T-helper 22 cell (primary cell): ENCODE results near the gene CHCHD3.
"Not testable (repeated sequence)": the region's sequence is repeated elsewhere in the genome, so short reads cannot be mapped to it uniquely, and the experiment has no call there.

Source experiments
- DNase-seq: peaks from one replicate; pipeline ENCODE4 v3.0.0-alpha.2; 2020; ENCODE audit warnings: low read depth

The CHCHD3 gene

DNA sequence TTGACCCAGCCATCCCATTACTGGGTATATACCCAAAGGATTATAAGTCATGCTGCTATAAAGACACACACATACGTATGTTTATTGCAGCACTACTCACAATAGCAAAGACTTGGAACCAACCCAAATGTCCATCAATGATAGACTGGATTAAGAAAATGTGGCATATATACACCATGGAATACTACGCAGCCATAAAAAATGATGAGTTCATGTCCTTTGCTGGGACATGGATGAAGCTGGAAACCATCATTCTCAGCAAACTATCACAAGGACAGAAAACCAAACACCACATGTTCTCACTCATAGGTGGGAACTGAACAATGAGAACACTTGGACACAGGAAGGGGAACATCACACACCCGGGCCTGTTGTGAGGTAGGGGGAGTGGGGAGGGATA is 179.6 kb downstream of the CHCHD3 start:
- not testable (repeated sequence) for DNase-seq

DNA sequence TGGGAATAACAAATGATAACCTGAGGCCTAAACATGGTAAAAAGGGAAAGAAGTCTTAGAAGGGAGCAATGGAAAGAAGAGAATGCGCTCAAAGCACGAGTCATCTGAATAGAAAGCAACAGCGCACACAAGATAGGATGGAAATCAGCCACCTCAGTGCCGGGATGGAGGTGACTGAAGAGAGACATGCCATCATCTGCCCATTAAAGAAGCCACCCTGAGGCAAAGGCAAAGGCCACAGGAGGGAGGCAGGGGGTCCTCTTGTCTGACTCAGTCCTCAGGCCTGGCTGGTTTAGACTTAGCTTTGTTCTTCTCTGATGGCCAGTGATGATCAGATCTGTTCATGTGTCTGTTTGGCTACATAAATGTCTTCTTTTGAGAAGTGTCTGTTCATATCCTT is 180.6 kb downstream of the CHCHD3 start:
- no peak for DNase-seq

- DNase-seq, result no peak
Measured at GRCh38 chr7:132899833-132900232, 182.1 kb downstream of the CHCHD3 start.

DNA sequence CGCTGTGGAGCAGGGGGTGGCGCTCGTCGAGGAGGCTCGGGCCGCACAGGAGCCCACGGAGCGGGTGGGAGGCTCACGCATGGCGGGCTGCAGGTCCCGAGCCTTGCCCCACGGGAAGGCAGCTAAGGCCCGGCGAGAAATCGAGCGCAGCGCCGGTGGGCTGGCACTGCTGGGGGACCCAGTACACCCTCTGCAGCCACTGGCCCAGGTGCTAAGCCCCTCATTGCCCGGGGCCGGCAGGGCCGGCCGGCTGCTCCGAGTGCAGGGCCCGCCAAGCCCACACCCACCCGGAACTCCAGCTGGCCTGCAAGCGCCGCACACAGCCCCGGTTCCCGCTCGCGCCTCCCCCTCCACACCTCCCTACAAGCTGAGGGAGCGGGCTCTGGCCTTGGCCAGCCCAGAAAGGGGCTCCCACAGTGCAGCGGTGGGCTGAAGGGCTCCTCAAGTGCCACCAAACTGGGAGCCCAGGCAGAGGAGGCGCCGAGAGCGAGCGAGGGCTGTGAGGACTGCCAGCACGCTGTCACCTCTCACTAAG is 183.2 kb downstream of the CHCHD3 start:
- DNase-seq, result not testable (repeated sequence)

DNA sequence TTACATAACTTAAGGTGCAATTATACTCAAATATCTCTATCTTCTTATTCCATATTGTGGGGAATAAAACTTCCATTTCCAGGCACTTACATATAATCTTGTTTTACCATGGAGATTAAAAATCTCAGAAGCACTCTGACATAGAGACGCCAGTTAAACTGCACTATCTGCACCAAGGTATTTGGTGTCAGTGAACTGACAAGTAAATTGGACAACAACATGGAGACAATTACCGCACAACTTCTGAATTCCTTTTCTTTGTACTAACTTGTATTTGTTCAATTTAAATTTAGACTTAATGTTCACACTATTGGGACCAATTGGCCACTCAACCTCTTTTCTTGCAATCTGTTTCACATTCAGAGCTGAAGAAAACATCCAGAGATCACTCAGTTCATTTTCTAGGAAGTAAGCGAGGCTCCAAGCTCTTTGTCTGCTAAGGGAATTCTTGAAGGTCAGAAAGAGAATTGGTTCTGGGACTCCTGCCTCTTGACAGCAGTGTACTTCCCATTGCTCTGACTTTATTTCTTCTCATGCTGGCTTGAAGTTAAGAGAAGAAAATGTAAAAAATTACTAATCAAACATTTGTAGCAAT is 184.7 kb downstream of the CHCHD3 start:
- DNase-seq, result no peak

GRCh38 chr7:132895231-132895630 is 186.7 kb downstream of the CHCHD3 start:
- no peak for DNase-seq

DNA sequence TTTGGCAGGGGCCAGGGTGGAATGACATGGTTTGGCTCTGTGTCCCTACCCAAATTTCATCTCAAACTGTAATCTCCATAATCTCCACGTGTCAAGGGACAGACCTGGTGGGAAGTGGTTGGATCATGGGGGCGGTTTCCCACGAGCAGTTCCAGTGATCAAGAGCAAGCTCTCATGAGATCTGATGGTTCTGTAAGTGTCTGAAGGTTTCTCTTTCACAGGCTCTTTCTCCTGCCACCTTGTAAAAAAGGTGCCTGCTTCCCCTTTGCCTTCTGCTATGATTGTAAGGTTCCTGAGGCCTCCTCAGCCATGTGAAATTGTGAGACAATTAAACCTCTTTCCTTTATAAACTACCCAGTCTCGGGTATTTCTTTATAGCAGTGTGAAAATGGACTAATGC is 188.3 kb downstream of the CHCHD3 start:
- no peak for DNase-seq

- not testable (repeated sequence) for DNase-seq
Measured at GRCh38 chr7:132892744-132893143, 189.1 kb downstream of the CHCHD3 start.

GRCh38 chr7:132891554-132891953 is 190.3 kb downstream of the CHCHD3 start:
- no peak for DNase-seq

DNA sequence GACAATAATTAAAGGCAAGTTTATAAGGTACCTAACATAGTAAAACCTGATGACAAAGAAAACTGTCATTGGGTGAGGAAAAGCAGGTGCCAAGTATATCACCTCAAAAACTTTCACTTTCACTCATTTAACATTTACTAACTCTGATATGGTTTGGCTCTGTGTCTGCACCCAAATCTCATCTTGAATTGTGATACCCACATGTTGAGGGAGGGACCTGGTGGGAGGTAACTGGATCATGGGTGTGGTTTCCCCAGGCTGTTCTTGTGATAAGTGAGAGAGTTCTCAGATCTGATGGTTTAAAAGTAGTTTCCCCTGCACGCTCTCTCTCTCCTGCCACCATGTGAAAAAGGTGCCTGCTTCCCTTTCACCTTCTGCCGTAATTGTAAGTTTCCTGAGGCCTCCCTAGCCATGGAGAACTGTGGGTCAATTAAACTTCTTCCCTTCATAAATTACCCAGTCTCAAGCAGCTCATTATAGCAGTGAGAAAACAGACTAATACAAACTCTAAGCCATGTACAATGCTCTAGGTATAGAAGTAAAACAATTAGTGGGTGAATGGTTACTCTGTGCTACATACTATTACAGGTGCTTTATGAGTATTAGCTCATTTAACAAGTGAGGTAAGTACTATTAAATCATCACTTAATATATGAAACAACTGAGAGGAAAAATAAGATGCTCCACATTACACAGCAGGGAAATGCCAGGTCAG is 199.0 kb downstream of the CHCHD3 start:
- DNase-seq, result no peak

GRCh38 chr7:132881317-132881716 is 200.6 kb downstream of the CHCHD3 start:
- no peak for DNase-seq

DNA sequence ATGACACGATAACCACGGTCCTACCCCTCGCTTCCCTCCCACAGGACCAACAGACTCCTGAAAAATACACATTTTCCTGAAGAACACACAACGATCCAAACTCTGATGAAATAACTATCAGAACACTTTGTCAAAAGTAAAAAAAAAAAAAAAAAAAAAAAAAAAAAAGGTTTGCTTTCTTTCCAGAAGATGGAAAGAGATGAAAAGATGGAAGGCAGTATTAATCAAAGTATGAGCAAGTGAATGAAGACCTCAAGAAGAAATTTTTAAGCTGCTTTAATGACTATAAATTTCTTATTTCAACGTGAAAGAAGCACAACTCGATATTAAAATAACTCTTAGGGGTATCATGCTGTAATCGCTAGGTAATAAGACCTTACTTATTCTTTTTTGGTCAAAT is 202.3 kb downstream of the CHCHD3 start:
- DNase-seq, result no peak

DNA sequence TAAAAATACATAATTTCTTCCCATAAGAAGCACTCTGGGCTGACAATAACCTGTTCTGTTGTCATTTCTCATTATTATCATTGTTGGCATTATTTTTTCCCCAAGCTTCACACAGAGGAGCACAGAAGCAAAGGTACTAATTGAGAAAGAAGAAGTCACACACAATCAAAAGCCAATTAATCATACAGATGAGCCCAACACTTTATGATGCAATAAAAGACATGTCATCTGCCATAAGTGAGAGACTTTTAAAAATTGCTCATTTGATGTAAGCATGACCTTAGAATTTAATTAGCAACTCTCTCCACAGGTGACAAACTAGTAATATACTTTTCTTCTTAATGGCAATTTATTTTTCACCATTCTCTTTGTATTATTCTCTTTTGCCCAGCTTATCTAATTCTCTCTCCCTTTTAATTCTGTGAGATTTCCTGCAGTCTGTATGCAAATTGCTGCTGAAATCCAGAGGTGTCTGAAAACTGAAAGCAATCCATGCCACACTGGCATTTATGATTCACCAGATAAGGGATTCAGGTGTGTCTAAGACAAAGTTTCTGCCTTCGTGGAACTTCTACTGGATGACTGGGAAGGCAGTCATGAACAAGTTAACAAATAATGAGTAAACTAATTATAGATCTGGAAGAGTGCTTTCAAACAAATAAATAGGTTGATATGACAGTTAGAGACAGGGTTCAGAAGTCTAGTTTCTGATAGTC is 203.5 kb downstream of the CHCHD3 start:
- no peak for DNase-seq

GRCh38 chr7:132877573-132877972 is 204.3 kb downstream of the CHCHD3 start:
- no peak for DNase-seq

DNA sequence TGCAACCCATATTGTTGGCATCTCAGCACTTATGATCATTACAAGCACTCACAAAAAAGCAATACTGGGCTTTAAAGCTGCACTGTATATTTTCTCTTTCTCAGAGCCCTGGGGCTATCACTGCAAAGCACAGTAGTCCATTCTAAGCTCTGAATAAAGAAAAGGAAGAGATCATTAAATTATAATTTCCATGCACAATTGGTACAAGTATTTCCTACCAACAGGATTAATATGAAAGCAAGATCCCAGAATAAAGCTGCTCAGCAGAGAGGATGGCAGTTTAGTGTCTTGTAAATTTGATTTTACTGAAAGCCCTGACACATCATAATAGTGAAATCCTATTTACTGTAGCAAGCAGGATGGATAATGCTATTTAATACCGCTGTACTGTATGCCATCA is 205.3 kb downstream of the CHCHD3 start:
- no peak for DNase-seq

DNA sequence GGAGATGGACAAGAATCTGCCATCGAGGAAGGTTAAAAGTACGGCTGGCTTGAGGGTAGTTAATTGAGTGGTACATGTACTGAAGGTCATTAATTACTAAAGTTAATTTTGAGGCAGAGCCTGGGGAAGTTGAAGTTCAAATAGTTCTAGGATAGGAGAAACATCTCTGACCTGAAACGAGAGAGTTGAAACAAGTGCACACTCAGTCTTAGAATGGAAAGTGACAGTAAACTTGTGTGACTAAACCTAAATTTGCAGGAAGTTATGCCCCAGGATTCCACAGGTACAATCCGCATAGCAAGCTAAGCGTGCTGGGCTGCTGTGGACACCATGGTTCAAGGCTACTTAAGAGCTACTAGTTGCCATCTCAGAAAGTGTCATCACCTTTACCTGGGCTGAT is 209.9 kb downstream of the CHCHD3 start:
- no peak for DNase-seq

DNA sequence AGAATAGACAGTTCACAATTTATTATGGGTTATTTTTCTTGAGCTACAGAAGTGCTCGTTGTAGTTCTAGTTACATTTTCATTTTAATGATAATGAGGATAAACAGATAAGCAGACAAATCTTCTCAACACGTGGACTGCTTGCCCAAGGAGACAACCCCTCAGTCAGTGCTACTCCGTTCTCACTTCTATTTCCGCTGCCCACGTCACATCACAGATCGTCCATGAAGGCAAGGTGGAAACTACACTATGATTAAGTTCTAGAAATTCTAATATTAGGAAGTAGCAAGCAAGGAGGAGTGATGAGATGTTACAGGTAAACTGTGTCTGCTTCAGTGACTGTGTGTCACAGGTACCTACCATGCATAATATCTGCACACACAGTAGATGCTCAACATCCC is 210.5 kb downstream of the CHCHD3 start:
- no peak for DNase-seq

DNA sequence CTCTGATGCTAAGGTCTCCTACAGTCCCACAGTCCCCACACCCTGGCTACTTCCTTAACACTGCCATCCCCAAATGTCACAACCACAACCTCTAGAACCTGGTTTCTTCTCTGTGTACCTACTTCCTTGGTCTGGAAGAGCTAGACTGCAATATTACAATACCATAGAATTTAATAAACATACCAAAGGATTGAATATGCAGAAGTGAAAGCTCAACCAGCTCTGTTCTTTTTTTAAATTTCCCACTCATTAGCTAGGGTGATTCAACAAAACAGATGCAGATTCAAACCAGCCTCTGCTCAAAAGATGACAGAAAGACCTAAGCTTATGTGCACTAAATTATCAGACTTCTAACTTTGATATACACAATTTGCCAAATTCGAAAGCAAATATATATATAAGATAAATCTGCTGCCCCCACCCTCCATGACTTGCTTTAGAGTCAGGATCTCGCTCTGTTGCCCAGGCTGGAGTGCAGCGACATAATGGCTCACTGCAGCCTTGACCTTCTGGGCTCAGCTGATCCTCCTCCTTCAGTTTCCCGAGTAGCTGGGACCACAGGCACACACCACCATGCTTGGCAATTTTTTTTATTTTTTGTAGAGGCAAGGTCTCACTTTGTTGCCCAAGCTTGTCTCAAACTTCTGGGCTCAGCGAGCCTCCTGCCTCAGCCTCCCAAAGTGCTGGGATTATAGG is 212.6 kb downstream of the CHCHD3 start:
- no peak for DNase-seq

- DNase-seq, result no peak
Measured at GRCh38 chr7:132866551-132866950, 215.3 kb downstream of the CHCHD3 start.

GRCh38 chr7:132866144-132866531 is 215.8 kb downstream of the CHCHD3 start:
- DNase-seq, result no peak

DNA sequence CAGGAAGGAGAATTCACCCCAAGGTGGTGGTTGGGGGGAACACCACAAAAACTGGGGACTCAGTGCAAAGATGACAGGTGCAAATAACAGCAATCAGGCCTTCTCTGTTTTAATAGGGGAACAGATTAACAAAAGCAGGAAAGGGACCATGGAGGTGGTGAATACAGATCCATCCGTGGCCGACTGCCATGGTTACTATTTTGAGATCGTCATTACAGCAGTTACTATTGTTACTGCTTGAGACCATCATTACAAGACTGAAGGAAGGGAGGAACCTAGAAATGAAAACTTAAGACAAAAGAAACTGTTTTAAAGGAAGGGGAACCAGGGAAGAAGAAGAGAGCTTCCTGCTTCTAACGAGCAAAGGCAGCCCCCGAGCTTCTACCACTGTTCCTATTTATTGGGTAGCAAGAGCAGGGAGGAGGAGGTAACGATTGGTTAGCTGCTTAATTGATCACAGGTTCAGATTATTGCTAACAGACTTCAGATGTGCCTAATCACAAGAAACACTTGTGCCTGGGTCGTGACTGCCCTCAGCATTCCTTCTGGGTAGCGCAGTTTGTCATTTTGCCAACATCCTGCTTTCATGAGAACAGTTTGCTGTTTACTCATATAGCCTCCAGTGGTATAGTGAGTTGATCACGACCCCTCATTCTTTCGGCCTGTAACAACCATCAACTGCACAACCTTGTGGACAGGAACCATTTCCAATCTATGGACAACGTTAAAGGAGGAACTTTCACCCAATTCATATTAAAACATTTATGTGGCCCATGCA is 216.3 kb downstream of the CHCHD3 start:
- no peak for DNase-seq
